ENCODE data around the gene FLII. TPM values are rescaled to one million over a fixed set of nuclear protein-coding genes. Genes with fewer than 3 reads are reported as not detected.

The FLII gene
- total RNA-seq, 4 donors from 2014 or later: 283 to 543 (median 310) TPM

GRCh38 chr17:18270046-18270931 is 11.8 kb upstream of the FLII start:
- WGBS, 2 donors (ENCODE audit: low coverage in 1 of 2): 76 to 81% methylated on average over 6 to 10 of the region's 14 CpGs
- Histone ChIP-seq H3K4me1 (peaks cover 0 to 5% (median 0%) of the 10 kb centered on the region in 3 donors), H3K27ac (no peak overlapping the region), H3K27me3 (no peaks in the 10 kb centered on the region), H3K36me3 (peaks cover 0 to 51% of the 10 kb centered on the region in 2 donors), H3K4me3 (no peak overlapping the region), H3K9me3 (no peaks in the 10 kb centered on the region)
- no peak for ATAC-seq
- TF ChIP-seq POLR2AphosphoS5 (IDR thresholded peaks at IDR 0.05): no peak
- TF ChIP-seq POLR2A (IDR thresholded peaks at IDR 0.05): no peak
- TF ChIP-seq, protein P1, sequence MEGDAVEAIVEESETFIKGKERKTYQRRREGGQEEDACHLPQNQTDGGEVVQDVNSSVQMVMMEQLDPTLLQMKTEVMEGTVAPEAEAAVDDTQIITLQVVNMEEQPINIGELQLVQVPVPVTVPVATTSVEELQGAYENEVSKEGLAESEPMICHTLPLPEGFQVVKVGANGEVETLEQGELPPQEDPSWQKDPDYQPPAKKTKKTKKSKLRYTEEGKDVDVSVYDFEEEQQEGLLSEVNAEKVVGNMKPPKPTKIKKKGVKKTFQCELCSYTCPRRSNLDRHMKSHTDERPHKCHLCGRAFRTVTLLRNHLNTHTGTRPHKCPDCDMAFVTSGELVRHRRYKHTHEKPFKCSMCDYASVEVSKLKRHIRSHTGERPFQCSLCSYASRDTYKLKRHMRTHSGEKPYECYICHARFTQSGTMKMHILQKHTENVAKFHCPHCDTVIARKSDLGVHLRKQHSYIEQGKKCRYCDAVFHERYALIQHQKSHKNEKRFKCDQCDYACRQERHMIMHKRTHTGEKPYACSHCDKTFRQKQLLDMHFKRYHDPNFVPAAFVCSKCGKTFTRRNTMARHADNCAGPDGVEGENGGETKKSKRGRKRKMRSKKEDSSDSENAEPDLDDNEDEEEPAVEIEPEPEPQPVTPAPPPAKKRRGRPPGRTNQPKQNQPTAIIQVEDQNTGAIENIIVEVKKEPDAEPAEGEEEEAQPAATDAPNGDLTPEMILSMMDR (IDR thresholded peaks at IDR 0.05): no peak
- TF ChIP-seq EP300 (IDR thresholded peaks at IDR 0.05): no peak

DNA sequence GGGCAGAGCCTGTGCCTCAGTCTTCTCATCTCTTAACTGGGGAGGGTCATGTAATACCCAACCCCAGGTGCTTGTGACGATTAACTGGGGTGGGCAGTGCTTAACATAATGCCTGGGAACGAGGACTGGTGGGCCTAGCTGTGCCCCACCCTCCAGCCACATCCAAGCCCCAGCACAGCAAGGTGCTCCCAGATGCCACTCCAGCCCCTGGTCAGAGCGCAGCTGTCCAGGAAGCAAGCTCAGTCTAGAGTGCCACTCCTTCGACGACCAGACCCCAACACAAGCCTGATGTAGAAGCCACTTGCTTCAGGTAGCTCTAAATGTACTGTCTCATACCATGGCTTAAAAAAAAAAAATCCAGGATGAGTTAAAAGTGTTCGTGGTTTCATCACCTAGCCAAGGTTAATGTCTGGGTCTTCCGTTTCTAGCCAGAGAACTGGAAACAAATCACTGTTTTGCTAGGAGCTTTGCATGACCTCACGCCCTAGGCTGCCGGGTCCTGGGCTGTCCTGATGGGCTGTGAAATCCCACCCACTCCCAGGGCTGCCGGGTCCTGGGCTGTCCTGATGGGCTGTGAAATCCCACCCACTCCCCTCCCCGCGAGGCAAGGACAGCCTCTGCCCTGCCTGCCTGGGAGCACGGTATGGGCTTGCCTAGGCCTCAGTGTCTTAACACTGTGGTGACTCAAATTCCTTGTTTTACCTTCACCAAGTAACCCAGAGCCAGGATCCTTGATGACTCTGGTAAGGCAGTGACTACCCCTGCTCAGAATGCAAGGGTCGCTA is 9.6 kb upstream of the FLII start:
- no peak for TF ChIP-seq POLR2AphosphoS5 (IDR thresholded peaks at IDR 0.05)
- no peak for TF ChIP-seq EP300 (IDR thresholded peaks at IDR 0.05)
- no peak for TF ChIP-seq POLR2A (IDR thresholded peaks at IDR 0.05)
- TF ChIP-seq, protein P1 (IDR thresholded peaks at IDR 0.05): no peak
- WGBS, 2 donors (ENCODE audit: low coverage in 1 of 2): 63 to 66% methylated on average over 6 to 8 of the region's 14 CpGs
- Histone ChIP-seq H3K27me3 (no peaks in the 10 kb centered on the region), H3K4me3 (no peak overlapping the region), H3K27ac (no peak overlapping the region), H3K9me3 (no peaks in the 10 kb centered on the region), H3K4me1 (peaks cover 0 to 7% (median 0%) of the 10 kb centered on the region in 3 donors), H3K36me3 (peaks cover 0 to 53% of the 10 kb centered on the region in 2 donors)
- ATAC-seq: peak; percentile 39

GRCh38 chr17:18267366-18267765 is 8.8 kb upstream of the FLII start:
- 0% methylated on average over 1 of the region's 10 CpGs; no CpG with 5 or more reads in 1 of the 2 donors for WGBS, 2 donors (ENCODE audit: low coverage in 1 of 2)

GRCh38 chr17:18263885-18264682 is 5.5 kb upstream of the FLII start:
- H3K27me3 ChIP-seq: no peaks in the 10 kb centered on the region
- WGBS, 2 donors (ENCODE audit: low coverage in 1 of 2): 67% methylated on average over 3 of the region's 50 CpGs; no CpG with 5 or more reads in 1 of the 2 donors
- no peak overlapping the region for H3K4me3 ChIP-seq

More at GRCh38 chr17:18267366-18267765, 8.8 kb upstream of the FLII start:
- Histone ChIP-seq H3K4me3 (no peak overlapping the region), H3K36me3 (peaks cover 0 to 52% of the 10 kb centered on the region in 2 donors), H3K27me3 (no peaks in the 10 kb centered on the region), H3K27ac (no peak overlapping the region), H3K4me1 (peaks cover 0 to 14% (median 0%) of the 10 kb centered on the region in 3 donors), H3K9me3 (no peaks in the 10 kb centered on the region)
- ATAC-seq: no peak
- TF ChIP-seq POLR2A (IDR thresholded peaks at IDR 0.05) (no peak), EP300 (IDR thresholded peaks at IDR 0.05) (no peak), POLR2AphosphoS5 (IDR thresholded peaks at IDR 0.05) (no peak)
- TF ChIP-seq, protein P1 (IDR thresholded peaks at IDR 0.05): no peak

More at GRCh38 chr17:18263885-18264682, 5.5 kb upstream of the FLII start:
- no peak for ATAC-seq
- Histone ChIP-seq H3K4me1 (peaks cover 0 to 41% (median 15%) of the 10 kb centered on the region in 3 donors), H3K27ac (no peak overlapping the region), H3K9me3 (no peaks in the 10 kb centered on the region), H3K36me3 (peaks cover 0 to 45% of the 10 kb centered on the region in 2 donors)
- TF ChIP-seq EP300 (IDR thresholded peaks at IDR 0.05) (no peak), POLR2A (IDR thresholded peaks at IDR 0.05) (no peak)
- TF ChIP-seq, protein P1 (IDR thresholded peaks at IDR 0.05): no peak
